Esophagus (tissue), 2 donors: ENCODE measurements around the gene INSM1. TPM values are rescaled to one million over a fixed set of nuclear protein-coding genes. Genes with fewer than 3 reads are reported as not detected.

ENCODE experiments used
- H3K27ac ChIP-seq, 2 donors: one replicate each; pipeline ENCODE4 v1.5.1; 2013; ENCODE audit warnings: low read depth in 2 of 2, mild to moderate bottlenecking in 2 of 2, inconsistent platforms in 1 of 2, low read length in 1 of 2, moderate library complexity in 1 of 2
- H3K27me3 ChIP-seq, 2 donors: one replicate each; pipeline ENCODE4 v1.6.1; 2013; ENCODE audit warnings: low read length in 2 of 2, control low read depth in 1 of 2, mild to moderate bottlenecking in 1 of 2; ENCODE audit not compliant: insufficient read depth in 2 of 2, control insufficient read depth in 1 of 2
- H3K36me3 ChIP-seq, 2 donors: one replicate each; pipeline ENCODE4 v1.6.1; 2013; ENCODE audit warnings: low read length in 1 of 2; ENCODE audit not compliant: control insufficient read depth in 2 of 2, insufficient read depth in 2 of 2
- H3K4me1 ChIP-seq, 2 donors: one replicate each; pipeline ENCODE4 v1.6.1; 2013; ENCODE audit warnings: low read length in 1 of 2; ENCODE audit not compliant: control insufficient read depth in 2 of 2, insufficient read depth in 2 of 2
- H3K4me3 ChIP-seq, 2 donors: one replicate each; pipeline ENCODE4 v1.5.1; 2013; ENCODE audit warnings: low read length in 2 of 2, mild to moderate bottlenecking in 2 of 2, low read depth in 1 of 2, moderate library complexity in 1 of 2
- H3K9me3 ChIP-seq, 2 donors: one replicate each; pipeline ENCODE4 v1.6.1; 2013; ENCODE audit warnings: mild to moderate bottlenecking in 2 of 2, low read depth in 1 of 2, low read length in 1 of 2, moderate library complexity in 1 of 2; ENCODE audit not compliant: control insufficient read depth in 2 of 2, insufficient read depth in 1 of 2
- WGBS, 2 donors: extraction: QIAGEN DNeasy Blood & Tissue Kit; methylation state at CpG; one replicate each; pipeline ENCODE4 v1.1.7; 2013; 5-methylcytosine and 5-hydroxymethylcytosine counted together
- polyA plus RNA-seq, 2 donors: library from polyadenylated mRNA; stranded (reverse); fragments of 200-250 nt; gene quantifications; one replicate each; pipeline ENCODE4 v1.2.3, GENCODE V29; 2013
- donor health status: healthy with polysubstance abuse.
- donor health status: Bipolar disorder and iron deficiency.

The INSM1 gene
- polyA plus RNA-seq, 2 donors = 0.02 TPM

GRCh38 chr20:20390393-20390792, 22.5 kb downstream of the INSM1 start:
- Histone ChIP-seq H3K9me3 (no peaks in the 10 kb centered on the region), H3K36me3 (peaks cover 6 to 10% of the 10 kb centered on the region in 2 donors), H3K27ac (no peak overlapping the region), H3K4me1 (peaks cover 0 to 2% of the 10 kb centered on the region in 2 donors), H3K27me3 (no peaks in the 10 kb centered on the region), H3K4me3 (no peak overlapping the region)
- WGBS, 2 donors = 94 to 95% methylated on average over 9 of the region's 9 CpGs

DNA sequence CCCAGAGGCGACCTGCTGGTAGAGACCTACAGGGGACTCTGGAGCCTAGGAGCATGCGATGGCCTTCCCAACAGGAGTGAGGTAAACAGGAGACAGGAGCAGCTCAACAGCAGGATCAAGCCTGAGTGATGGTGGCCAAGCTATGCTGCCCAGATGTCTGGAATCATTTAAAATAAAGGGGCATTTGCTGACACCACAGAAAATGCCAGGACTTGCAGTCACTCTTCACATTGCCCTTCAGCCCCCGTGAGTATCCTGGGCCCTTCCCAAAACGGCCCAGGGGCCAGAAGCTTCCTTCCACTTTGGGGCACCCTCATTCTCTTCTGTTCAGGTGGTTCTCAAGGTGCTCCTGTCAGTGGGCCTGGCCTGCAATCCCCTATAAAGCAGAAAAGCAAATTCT, 23.2 kb downstream of the INSM1 start:
- WGBS, 2 donors = 84 to 86% methylated on average over 4 of the region's 4 CpGs
- Histone ChIP-seq H3K36me3 (peaks cover 6 to 12% of the 10 kb centered on the region in 2 donors), H3K4me1 (peaks cover 0 to 2% of the 10 kb centered on the region in 2 donors), H3K27me3 (no peaks in the 10 kb centered on the region), H3K27ac (no peak overlapping the region), H3K9me3 (no peaks in the 10 kb centered on the region), H3K4me3 (no peak overlapping the region)

DNA sequence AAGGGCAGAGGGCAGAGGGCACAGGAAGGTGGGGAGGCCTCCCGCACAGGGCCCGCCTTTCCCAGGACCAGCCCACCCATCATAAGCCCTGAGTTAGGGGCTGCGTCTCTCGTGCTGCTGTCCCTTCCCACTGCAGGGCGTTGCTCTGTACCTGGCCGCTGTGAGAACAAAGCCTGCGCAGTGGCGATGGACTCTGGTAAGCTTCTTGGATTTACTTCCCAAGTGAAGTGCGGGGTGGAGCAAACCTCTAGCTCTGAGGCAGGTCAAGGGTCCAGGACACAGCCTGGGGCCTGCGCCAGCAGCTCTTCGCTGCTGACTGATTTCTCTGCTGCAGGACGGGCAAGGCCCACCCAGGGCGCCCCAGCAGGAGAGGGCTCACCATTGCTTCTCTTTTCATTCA, 23.9 kb downstream of the INSM1 start:
- H3K27ac ChIP-seq = no peak overlapping the region
- peaks cover 6 to 12% of the 10 kb centered on the region in 2 donors for H3K36me3 ChIP-seq
- H3K4me1 ChIP-seq = peaks cover 0 to 2% of the 10 kb centered on the region in 2 donors
- H3K27me3 ChIP-seq = no peaks in the 10 kb centered on the region
- H3K9me3 ChIP-seq = no peaks in the 10 kb centered on the region
- WGBS, 2 donors = 92 to 94% methylated on average over 13 of the region's 13 CpGs
- no peak overlapping the region for H3K4me3 ChIP-seq

DNA sequence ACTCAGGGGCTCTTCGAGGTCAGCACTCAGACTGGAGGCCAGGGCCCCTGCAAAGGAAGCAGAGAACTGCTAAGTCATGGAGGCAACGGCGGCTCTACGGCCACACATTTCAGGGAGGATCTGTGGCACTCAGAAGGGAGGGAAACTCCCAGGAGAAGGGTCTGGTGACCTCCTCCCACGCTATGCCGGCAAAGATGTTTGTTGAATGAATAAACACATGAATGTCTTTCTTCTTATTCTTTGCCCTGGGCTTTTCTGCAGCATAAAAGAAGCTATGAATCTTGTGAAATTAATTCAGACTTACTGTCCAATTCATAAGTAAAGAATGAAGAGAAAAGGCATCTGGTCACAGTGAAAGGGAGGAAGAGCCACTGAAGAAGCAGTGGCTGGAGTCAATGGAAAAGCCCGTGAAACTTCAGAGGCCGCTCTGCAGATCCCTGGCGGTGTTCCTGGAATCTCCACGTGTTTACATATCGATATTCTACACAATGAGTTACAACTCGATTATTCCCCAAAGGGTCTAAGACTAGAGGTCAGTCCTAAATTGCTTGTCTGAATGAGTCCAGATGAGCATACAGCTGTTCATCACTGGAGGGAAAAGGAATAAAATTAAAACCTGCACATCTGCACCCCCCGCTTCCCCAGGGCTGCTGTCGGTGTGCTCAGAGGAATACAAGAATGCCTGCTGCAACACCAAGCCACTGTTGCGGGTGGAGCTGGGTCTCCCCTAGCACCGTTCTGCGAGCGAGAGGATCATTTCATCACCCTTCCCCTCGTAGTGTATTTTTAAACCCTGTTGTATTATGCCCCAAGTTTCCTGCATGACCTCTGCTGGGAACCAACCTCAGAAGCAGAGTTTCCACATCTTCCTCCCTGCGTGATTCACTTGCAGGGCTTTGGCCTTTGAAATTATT, 25.6 kb downstream of the INSM1 start:
- no peaks in the 10 kb centered on the region for H3K27me3 ChIP-seq
- H3K4me3 ChIP-seq = no peak overlapping the region
- H3K36me3 ChIP-seq = peaks cover 6 to 12% of the 10 kb centered on the region in 2 donors
- H3K4me1 ChIP-seq = no peaks in the 10 kb centered on the region
- 72 to 77% methylated on average over 20 of the region's 20 CpGs for WGBS, 2 donors
- H3K9me3 ChIP-seq = no peaks in the 10 kb centered on the region
- H3K27ac ChIP-seq = no peak overlapping the region

DNA sequence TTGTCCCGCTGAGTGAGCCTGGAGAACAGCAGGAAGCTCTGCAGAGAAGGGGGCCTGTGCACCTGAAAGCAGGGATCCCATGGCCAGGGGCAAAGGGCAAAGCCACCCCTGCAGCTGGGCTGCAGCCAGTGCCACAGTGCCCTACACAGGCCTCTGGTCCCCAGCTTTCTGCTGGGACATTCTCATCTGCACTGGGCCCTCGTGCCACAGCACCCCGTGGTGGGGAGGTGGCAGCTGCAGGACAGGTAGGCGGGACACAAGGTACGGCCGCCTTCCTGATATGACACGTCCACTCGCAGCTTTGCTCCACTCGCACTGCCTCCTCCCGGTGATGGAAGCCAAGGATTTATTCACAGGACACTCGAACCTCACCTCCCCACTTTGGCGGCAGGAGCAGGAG, 27.2 kb downstream of the INSM1 start:
- no peak overlapping the region for H3K27ac ChIP-seq
- no peaks in the 10 kb centered on the region for H3K9me3 ChIP-seq
- peaks cover 8 to 9% of the 10 kb centered on the region in 2 donors for H3K36me3 ChIP-seq
- no peaks in the 10 kb centered on the region for H3K4me1 ChIP-seq
- no peak overlapping the region for H3K4me3 ChIP-seq
- H3K27me3 ChIP-seq = no peaks in the 10 kb centered on the region
- WGBS, 2 donors = 93 to 95% methylated on average over 12 of the region's 12 CpGs

DNA sequence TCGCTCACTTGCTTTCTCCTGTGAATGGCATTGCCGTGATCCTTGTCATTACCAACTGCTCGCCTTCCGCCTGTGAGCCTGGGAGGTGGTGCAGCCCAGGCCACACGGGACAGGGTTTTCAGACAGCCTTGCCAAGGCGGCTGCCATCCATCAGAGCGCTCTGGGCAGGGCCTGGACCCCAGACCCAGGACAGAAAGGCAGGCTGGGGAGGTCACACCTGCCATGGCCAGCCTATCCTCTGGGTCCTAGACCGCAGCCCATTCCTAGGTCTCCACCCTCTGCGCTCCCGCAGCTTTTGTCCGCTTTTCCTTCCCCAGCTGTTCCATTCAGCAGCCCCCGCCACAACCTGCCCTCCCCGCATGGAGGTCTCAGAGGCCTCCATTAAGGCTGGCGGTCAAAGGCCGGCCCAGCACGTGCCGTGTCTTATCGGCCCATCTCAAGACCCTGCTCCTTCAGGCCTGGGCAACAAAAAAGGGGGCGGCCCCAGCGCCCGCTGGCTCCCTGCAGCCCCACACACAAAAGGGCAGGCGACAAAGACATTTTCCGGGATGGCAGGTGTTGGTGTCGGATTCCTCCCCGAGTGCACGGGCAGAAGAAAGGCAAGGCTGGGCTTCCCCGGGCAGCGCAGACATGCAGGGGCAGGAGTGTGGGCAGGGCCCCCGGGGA, 28.1 kb downstream of the INSM1 start:
- Histone ChIP-seq H3K36me3 (peaks cover 8% of the 10 kb centered on the region in 2 donors), H3K4me1 (no peaks in the 10 kb centered on the region), H3K27ac (no peak overlapping the region), H3K4me3 (no peak overlapping the region), H3K27me3 (no peaks in the 10 kb centered on the region), H3K9me3 (no peaks in the 10 kb centered on the region)
- WGBS, 2 donors = 67 to 84% methylated on average over 29 of the region's 29 CpGs

DNA sequence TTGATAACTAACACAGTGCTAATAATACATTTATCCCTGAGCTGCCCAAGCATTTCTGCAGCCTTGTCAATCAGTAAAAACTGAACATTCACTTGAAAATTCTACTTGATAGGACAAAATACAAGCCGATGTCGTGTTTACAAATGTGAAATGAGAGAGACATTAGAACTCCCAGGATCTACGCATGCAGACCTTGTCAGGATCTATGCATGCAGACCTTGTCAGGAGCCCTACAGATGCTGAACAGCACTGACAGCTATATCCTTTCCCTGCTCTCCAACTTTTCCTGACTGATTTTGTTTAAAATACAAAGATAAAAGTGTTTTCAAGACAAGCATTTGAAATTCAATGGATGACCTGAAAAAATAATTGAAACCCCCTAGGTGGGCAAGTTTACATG, 28.9 kb downstream of the INSM1 start:
- 93 to 96% methylated on average over 3 of the region's 3 CpGs for WGBS, 2 donors
- H3K9me3 ChIP-seq = no peaks in the 10 kb centered on the region

GRCh38 chr20:20398123-20398522, 30.2 kb downstream of the INSM1 start:
- H3K27ac ChIP-seq = no peak overlapping the region
- no peak overlapping the region for H3K4me3 ChIP-seq
- H3K9me3 ChIP-seq = no peaks in the 10 kb centered on the region
- 97 to 98% methylated on average over 7 of the region's 7 CpGs for WGBS, 2 donors
- no peaks in the 10 kb centered on the region for H3K27me3 ChIP-seq
- peaks cover 2 to 5% of the 10 kb centered on the region in 2 donors for H3K36me3 ChIP-seq
- H3K4me1 ChIP-seq = no peaks in the 10 kb centered on the region

More for the DNA sequence above, 28.9 kb downstream of the INSM1 start:
- Histone ChIP-seq H3K27me3 (no peaks in the 10 kb centered on the region), H3K4me1 (no peaks in the 10 kb centered on the region), H3K36me3 (peaks cover 8% of the 10 kb centered on the region in 2 donors), H3K4me3 (no peak overlapping the region), H3K27ac (no peak overlapping the region)

GRCh38 chr20:20399531-20400500, 31.9 kb downstream of the INSM1 start:
- Histone ChIP-seq H3K27me3 (no peaks in the 10 kb centered on the region), H3K27ac (no peak overlapping the region), H3K4me1 (no peaks in the 10 kb centered on the region), H3K4me3 (no peak overlapping the region), H3K9me3 (peaks cover 0 to 2% of the 10 kb centered on the region in 2 donors), H3K36me3 (peaks cover 2 to 5% of the 10 kb centered on the region in 2 donors)
- WGBS, 2 donors = 87 to 91% methylated on average over 13 of the region's 13 CpGs
